Measurements from ENCODE around the gene C16orf54.
"Not testable (repeated sequence)": the region's sequence is repeated elsewhere in the genome, so short reads cannot be mapped to it uniquely, and the experiment has no call there.

Gene C16orf54

GRCh38 chr16:29745853-29746345 is at the start of gene C16orf54:
C16orf54 (minus strand) TSS chr16:29745990; CDS start chr16:29744951, 1,039 bp downstream.
- peak; percentile 50 to 87 for DNase-seq (ENCODE audit: low read depth in 1 of 2, low spot score in 1 of 2)

- DNase-seq (ENCODE audit: low read depth in 1 of 2, low spot score in 1 of 2), result no peak
Observed at GRCh38 chr16:29794231-29794710, 48.5 kb upstream of the C16orf54 start.

GRCh38 chr16:29793153-29793552 is 47.4 kb upstream of the C16orf54 start:
- not testable (repeated sequence) for DNase-seq (ENCODE audit: low read depth in 1 of 2, low spot score in 1 of 2)

GRCh38 chr16:29791845-29792807 is 46.3 kb upstream of the C16orf54 start:
- DNase-seq (ENCODE audit: low read depth in 1 of 2, low spot score in 1 of 2), result no peak

GRCh38 chr16:29790949-29791844 is 45.4 kb upstream of the C16orf54 start:
- DNase-seq (ENCODE audit: low read depth in 1 of 2, low spot score in 1 of 2), result no peak

- DNase-seq (ENCODE audit: low read depth in 1 of 2, low spot score in 1 of 2), result peak; percentile 99 to 100
Observed at GRCh38 chr16:29790183-29790948, 44.6 kb upstream of the C16orf54 start, which contains the start of gene KIF22. KIF22 (plus strand) TSS chr16:29790751; CDS start chr16:29790760, 9 bp downstream.

GRCh38 chr16:29789775-29790182 is 44.0 kb upstream of the C16orf54 start:
- no peak for DNase-seq (ENCODE audit: low read depth in 1 of 2, low spot score in 1 of 2)

GRCh38 chr16:29787155-29787554 is 41.4 kb upstream of the C16orf54 start:
- DNase-seq (ENCODE audit: low read depth in 1 of 2, low spot score in 1 of 2), result not testable (repeated sequence)

GRCh38 chr16:29784901-29785500 is 39.2 kb upstream of the C16orf54 start:
- DNase-seq (ENCODE audit: low read depth in 1 of 2, low spot score in 1 of 2), result peak; percentile 59 to 65

GRCh38 chr16:29784157-29784556 is 38.4 kb upstream of the C16orf54 start:
- no peak for DNase-seq (ENCODE audit: low read depth in 1 of 2, low spot score in 1 of 2)

GRCh38 chr16:29783094-29783953 is 37.5 kb upstream of the C16orf54 start:
- DNase-seq (ENCODE audit: low read depth in 1 of 2, low spot score in 1 of 2), result not testable (repeated sequence)

GRCh38 chr16:29779474-29779873 is 33.7 kb upstream of the C16orf54 start:
- DNase-seq (ENCODE audit: low read depth in 1 of 2, low spot score in 1 of 2), result no peak

- DNase-seq (ENCODE audit: low read depth in 1 of 2, low spot score in 1 of 2), result no peak
Observed at GRCh38 chr16:29777576-29778350, 32.0 kb upstream of the C16orf54 start, which contains the start of gene ZG16. ZG16 (plus strand) TSS chr16:29778256; CDS start chr16:29779267, 1,011 bp downstream.

- no peak for DNase-seq (ENCODE audit: low read depth in 1 of 2, low spot score in 1 of 2)
Observed at GRCh38 chr16:29775742-29776408, 30.1 kb upstream of the C16orf54 start.

- DNase-seq (ENCODE audit: low read depth in 1 of 2, low spot score in 1 of 2), result no peak
Observed at GRCh38 chr16:29774730-29775129, 28.9 kb upstream of the C16orf54 start.

- not testable (repeated sequence) for DNase-seq (ENCODE audit: low read depth in 1 of 2, low spot score in 1 of 2)
Observed at GRCh38 chr16:29772330-29772729, 26.5 kb upstream of the C16orf54 start.

- DNase-seq (ENCODE audit: low read depth in 1 of 2, low spot score in 1 of 2), result no peak
Observed at GRCh38 chr16:29770250-29770929, 24.6 kb upstream of the C16orf54 start.
